ENCODE data around the gene SMIM41. TPM values are rescaled to one million over a fixed set of nuclear protein-coding genes. Genes with fewer than 3 reads are reported as not detected.

Gene SMIM41
- total RNA-seq = under 1 TPM in 1 of 2 donors, not detected in 1; 0.19 TPM
- long read RNA-seq, donor 1 = 0 reads
- long read RNA-seq, donor 2, partial matches to known transcripts = 0 of 1 reads
- long read RNA-seq, donor 2, other reads (novel, unspliced or antisense) = 0 of 1 reads

DNA sequence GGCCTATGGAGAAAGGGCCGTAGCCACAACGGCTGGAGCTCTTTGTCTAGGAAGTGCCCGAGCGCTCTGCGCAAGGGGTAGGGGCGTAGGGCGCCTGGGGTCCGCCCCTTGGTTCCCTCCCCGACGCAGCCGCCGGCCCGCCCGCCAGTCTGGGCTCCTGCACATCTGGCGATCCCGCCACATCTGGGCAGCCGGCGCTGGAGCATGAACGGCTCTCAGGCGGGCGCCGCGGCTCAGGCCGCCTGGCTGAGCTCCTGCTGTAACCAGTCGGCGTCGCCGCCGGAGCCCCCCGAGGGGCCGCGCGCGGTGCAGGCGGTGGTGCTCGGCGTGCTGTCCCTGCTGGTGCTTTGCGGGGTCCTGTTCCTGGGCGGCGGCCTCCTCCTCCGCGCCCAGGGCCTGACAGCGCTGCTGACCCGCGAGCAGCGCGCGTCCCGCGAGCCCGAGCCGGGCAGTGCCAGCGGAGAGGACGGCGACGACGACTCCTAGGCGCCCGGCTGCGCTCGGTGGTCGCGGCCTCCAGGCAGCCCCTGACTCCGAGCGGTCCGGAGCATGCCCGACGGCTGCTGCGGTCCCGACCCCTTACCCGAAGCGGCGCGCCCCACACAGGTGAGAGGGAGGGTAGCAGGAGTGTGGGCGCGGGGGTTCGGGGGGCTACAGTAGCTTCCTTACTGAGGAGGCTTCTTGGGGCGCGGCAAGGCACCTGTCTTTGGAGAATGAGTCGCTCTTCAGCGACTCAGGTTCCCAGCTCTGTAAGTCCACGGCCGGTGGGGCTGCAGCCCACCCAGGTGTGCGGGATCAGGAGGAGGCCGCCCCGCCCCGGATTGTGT lies at the start of gene SMIM41:
TSS of gene SMIM41 (plus strand) at position 129 of the 827 bp plus-strand sequence. CDS start at position 205, 76 bp downstream.
- intact Hi-C loops (cut with DNase I) = loop anchor here (5.0 kb wide), 2 partner anchors 52 to 72 kb away; partner anchors contain the start of gene TAMALIN (in 1 of the 2)
- DNase-seq (ENCODE audit: low spot score) = no peak

GRCh38 chr12:52032446-52032803 lies 47.1 kb upstream of the SMIM41 start:
- no peak for DNase-seq (ENCODE audit: low spot score)
- intact Hi-C loops (cut with DNase I) = no loop called here

- intact Hi-C loops (cut with DNase I) = no loop called here
These were observed 46.6 kb upstream of the SMIM41 start for GRCh38 chr12:52032804-52033445.

GRCh38 chr12:52033446-52034140 lies 45.9 kb upstream of the SMIM41 start:
- DNase-seq (ENCODE audit: low spot score) = no peak
- intact Hi-C loops (cut with DNase I) = no loop called here

More at GRCh38 chr12:52032804-52033445, 46.6 kb upstream of the SMIM41 start:
- peak; percentile 99 for DNase-seq (ENCODE audit: low spot score)

DNA sequence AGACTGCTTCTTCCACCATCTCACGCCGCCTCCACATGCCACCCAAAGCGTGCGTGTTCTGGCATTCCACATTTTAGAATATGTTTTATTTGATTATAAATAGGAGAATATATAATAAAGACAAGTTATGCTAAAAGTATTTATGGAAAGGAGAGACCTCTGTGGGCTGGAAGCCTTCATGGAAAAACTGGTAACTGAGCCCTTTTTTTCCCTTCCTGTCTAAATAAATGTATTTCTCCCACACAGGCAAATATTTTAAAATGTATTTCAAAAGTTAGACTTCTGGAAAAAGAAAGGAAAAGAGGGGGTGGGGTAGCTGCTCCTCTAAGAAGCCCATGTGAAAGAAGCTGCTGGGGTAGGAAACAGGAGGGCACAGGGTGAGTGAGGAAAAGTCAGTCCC lies 44.3 kb upstream of the SMIM41 start:
- intact Hi-C loops (cut with DNase I) = no loop called here
- no peak for DNase-seq (ENCODE audit: low spot score)

- intact Hi-C loops (cut with DNase I) = no loop called here
- DNase-seq (ENCODE audit: low spot score) = peak; percentile 71
These were observed 43.6 kb upstream of the SMIM41 start for GRCh38 chr12:52035926-52036325.

GRCh38 chr12:52036587-52037171 lies 42.8 kb upstream of the SMIM41 start:
- peak; percentile 96 for DNase-seq (ENCODE audit: low spot score)
- intact Hi-C loops (cut with DNase I) = no loop called here

DNA sequence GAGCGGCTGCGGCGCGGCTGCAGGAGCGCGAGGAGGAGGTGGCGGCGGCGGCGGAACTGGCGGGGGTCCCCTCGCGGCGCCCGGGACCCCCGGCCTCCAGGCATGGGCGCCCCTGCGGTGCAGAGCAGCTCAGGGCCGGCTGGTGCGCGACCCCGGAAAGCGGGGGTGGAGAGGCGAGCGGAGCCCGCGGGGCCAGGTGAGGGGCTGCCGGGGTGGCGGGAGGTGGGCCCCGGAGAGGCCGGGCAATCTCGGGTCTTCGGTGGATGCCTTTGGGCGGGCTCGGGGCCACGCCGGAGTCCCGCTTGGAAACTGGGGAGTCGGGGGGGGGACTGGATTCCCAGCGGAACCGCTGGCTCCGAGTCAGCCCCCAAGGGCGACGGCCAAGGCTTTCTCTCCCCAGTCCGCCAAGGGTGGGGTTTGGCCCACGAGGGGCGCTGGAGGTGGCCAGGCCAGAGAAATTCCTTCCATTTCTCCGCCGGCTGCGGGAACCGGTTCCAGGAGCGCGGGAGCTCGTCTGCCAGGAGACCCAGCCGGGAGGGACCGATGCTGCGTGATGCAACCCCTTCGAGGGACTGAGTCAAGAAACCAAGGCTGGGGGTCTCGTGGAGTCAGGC lies 42.1 kb upstream of the SMIM41 start:
- intact Hi-C loops (cut with DNase I) = no loop called here
- peak; percentile 96 for DNase-seq (ENCODE audit: low spot score)

- DNase-seq (ENCODE audit: low spot score) = peak; percentile 73
- intact Hi-C loops (cut with DNase I) = no loop called here
These were observed 41.1 kb upstream of the SMIM41 start for GRCh38 chr12:52038447-52038846.

- intact Hi-C loops (cut with DNase I) = no loop called here
- no peak for DNase-seq (ENCODE audit: low spot score)
These were observed 38.5 kb upstream of the SMIM41 start for GRCh38 chr12:52041035-52041434.

GRCh38 chr12:52041695-52042123 lies 37.8 kb upstream of the SMIM41 start:
- intact Hi-C loops (cut with DNase I) = no loop called here
- peak; percentile 82 for DNase-seq (ENCODE audit: low spot score)

- no peak for DNase-seq (ENCODE audit: low spot score)
These were observed 36.7 kb upstream of the SMIM41 start for GRCh38 chr12:52042706-52043385.

DNA sequence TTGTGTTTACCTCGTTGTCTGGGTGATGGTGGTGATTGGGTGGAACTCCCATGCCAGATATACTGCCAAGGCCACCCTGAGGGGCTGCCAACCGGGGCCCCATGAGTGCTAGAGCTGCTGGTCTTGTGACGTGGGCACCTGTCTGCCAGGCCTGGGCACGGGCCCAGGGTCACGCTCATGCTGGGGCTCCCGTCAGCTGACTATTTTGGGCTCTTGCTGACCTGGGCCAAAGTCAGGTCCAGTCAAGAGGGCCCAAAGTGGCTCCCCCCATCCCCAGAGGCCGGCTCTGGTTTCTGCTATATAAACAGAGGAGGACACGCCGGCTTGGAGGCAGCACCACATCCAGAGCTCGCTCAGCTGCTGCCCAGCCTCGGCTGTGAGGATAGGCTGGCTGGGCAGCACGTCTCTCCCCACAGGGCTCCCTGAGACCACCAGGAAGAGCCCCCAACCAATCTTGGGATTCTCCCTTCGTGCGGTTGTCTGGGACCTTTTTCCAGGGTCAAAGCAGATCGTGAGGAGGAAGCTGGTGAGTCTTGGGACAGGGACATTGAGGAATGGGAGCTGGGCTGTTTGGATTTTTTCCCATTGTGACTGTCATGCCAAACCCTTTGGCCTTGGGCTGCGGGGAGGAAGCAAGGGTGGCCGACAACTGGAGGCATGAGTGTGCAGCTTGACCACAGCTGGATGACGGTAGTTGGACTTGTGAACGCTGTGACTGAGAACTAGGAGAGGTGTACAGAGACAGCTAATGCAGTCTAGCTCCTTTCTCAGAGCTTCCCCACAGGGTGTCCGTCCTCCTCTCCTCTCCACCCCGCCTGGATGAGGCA lies 35.9 kb upstream of the SMIM41 start:
- no peak for DNase-seq (ENCODE audit: low spot score)
- intact Hi-C loops (cut with DNase I) = no loop called here

More at GRCh38 chr12:52042706-52043385, 36.7 kb upstream of the SMIM41 start:
- intact Hi-C loops (cut with DNase I) = no loop called here

DNA sequence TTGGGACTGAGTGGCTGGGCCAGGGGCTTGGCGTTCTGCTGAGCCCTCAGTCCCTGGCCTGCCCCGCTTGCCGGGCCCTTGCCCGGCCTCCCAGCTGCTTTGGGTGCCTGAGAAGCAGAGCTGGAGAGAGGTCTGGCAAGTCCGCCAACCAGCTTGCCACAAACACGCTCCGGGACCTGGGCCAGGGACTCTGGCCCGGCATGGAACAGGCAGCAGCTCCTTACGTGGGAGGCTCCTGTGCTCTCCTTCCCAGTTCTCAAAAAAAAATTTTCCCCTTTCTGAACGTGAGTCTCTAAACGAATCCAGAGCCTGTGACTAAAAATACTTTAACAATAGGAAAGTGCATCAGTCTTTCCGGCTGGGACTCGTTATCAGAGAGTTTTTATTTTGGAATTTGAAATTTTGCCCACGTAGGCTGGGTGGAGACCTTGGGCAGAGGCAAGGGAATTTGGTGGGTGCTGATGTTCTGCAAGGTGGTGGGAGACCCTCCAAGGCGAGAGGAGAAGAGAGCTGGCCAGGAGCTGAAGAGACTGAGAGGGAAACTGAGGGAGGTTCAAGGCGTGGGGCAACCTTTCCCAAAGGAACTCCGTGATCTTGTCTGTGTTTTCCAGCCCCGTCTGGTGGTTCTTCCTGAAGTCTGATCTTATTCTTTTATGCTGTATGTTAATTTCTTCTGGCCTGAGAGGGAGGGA lies 35.1 kb upstream of the SMIM41 start:
- peak; percentile 96 for DNase-seq (ENCODE audit: low spot score)
- intact Hi-C loops (cut with DNase I) = no loop called here

DNA sequence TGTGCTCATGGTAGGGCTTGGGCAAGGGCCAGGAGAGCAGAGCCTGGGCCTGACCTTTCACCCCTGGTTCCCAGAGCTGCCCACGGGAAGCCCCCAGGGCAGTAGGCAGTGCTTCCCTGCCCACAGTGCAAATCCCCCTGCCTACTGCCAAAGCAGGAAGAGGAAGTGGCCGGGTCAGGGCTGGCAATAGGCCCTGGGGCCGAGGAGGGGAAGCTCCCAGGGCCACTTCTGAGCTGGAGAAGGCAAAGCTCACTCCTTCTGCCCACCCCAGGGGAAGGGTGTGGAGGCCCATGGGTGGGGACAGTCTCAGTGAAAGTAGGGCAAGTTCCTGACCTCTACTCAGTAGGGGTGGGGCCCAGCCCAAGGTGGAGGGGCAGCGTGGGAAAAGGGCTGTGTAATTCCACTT lies 33.7 kb upstream of the SMIM41 start:
- peak; percentile 83 for DNase-seq (ENCODE audit: low spot score)
- intact Hi-C loops (cut with DNase I) = no loop called here

DNA sequence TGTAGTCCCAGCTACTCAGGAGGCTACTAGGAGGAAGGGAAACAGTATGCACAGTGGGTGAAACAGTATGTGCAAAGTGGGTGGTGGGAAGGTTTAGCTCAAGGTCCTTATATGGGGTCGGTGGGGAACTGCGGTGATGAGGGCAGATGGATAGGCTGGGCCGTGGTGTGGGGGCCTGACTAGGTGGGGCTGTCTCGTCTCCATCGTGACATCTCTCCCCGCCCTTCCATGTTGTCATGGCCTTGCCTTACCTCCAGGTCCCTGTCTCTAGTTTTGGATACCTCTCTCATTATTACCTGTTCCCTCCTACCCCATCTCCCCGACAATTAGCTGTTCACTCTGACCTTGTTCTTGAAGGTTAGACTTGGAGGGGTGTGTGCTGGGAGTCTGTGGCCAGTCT lies 32.6 kb upstream of the SMIM41 start:
- intact Hi-C loops (cut with DNase I) = no loop called here
- DNase-seq (ENCODE audit: low spot score) = no peak

DNA sequence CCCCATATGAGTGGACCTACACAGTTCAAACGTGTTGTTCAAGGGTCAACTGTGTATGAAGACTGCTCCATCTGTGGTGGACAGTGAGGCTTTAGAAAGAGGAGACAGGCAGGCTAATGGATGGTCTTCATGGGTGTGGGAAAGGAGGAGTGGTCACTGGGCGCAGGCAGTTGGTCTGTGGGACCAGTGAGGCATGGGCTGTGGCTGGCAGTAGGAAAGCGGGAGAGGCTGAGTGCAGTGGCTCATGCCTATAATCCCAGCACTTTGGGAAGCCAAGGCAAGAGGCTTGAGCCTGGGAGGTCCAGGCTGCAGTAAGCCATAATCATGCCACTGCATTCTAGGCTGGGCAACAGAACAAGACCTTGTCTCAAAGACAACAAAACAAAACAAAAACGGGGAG lies 30.2 kb upstream of the SMIM41 start:
- no peak for DNase-seq (ENCODE audit: low spot score)
- intact Hi-C loops (cut with DNase I) = no loop called here
